D721Med (cell line): ENCODE data around the gene GNAT2.

Experiments used
- DNase-seq: peaks from one replicate; pipeline ENCODE4 v3.0.0; 2011; ENCODE audit warnings: low spot score; ENCODE audit not compliant: insufficient read length
- FAIRE-seq: peaks from 2 replicates; lab custom pipeline; 2011; peaks lifted over from hg19 to GRCh38; lab: Jason Lieb, UNC
- TF ChIP-seq, protein P1 (sequence below): IDR thresholded peaks from 2 replicates; pipeline ENCODE4 v1.5.1; 2012; ENCODE audit warnings: mild to moderate bottlenecking, control low read depth; ENCODE audit not compliant: insufficient read depth; ENCODE audit errors: missing control alignments

The GNAT2 gene

DNA sequence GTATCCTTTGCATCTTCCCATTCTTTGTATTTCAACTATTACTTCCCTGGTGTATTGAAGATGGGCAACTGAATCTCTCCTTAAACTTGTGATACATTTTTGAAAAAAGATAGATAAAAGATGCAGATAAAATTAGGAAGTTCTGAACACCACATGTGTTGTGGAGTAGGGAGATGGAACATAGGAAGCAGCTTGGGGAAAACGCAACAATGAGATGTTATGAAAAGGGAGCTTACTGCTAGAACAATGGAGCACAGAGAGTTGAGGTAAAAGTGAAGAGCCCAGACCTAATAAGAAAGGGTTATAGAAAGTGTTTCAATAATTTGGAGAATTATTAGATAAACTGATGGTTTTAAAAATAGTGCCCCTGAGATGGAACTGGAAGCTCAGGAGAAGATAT lies 50.1 kb downstream of the GNAT2 start:
- DNase-seq (no peak), FAIRE-seq (no peak)
- TF ChIP-seq, protein P1, sequence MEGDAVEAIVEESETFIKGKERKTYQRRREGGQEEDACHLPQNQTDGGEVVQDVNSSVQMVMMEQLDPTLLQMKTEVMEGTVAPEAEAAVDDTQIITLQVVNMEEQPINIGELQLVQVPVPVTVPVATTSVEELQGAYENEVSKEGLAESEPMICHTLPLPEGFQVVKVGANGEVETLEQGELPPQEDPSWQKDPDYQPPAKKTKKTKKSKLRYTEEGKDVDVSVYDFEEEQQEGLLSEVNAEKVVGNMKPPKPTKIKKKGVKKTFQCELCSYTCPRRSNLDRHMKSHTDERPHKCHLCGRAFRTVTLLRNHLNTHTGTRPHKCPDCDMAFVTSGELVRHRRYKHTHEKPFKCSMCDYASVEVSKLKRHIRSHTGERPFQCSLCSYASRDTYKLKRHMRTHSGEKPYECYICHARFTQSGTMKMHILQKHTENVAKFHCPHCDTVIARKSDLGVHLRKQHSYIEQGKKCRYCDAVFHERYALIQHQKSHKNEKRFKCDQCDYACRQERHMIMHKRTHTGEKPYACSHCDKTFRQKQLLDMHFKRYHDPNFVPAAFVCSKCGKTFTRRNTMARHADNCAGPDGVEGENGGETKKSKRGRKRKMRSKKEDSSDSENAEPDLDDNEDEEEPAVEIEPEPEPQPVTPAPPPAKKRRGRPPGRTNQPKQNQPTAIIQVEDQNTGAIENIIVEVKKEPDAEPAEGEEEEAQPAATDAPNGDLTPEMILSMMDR = no peak

DNA sequence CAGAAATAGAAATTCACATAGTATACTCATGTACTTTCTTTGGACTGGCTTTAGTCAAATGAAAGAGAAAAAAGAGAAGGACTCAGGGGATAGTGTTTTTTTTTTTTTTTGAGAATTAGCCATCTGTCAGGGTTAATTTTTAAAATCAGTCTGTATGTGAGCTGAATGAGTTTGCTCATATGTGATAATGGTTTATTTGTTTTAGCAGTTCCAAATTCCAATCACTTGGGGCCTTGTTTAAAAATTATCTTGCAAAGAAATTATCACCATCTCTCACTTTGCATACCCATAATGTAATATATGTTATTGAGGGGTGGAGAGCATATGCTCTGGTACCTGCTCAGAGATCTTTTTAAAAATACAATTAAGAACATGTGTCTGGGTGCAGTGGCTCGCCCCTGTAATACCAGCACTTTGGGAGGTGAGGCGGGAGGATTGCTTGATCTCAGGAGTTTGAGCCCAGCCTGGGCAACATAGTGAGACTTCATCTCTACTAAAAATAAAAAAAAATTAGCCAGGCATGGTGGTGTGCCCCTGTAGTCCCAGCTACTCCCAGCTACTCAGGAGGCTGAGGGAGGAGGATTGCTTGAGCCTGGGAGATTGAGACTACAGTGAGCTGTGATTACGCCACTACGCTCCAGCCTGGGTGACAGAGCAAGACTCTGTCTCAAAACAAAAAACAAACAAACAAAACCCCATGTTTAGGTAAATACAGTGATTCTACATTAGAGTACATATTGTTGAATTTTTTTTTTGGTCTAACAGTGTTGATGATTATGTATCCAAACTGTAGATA lies 51.3 kb downstream of the GNAT2 start:
- TF ChIP-seq, protein P1 = no peak
- no peak for FAIRE-seq
- DNase-seq = no peak

DNA sequence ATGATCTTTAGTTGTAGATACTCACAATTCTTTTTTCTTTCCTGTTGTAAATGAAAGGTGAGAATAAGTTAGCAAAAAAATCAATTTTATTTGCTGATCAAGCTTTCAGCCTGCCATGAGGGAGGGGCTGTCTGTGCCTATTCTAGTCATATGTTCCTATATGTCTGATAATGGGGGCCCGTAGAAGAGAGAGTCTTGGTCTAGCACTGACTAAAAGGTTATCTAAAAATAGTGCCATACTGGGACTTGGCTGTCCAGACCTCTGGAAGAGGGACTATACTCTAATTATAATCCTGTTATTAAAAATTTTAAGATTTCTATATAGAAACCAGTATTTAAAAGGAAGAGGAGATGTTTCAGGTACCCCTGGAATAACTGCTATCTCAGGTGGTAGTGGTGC lies 52.4 kb downstream of the GNAT2 start:
- TF ChIP-seq, protein P1 = no peak
- FAIRE-seq = no peak

DNA sequence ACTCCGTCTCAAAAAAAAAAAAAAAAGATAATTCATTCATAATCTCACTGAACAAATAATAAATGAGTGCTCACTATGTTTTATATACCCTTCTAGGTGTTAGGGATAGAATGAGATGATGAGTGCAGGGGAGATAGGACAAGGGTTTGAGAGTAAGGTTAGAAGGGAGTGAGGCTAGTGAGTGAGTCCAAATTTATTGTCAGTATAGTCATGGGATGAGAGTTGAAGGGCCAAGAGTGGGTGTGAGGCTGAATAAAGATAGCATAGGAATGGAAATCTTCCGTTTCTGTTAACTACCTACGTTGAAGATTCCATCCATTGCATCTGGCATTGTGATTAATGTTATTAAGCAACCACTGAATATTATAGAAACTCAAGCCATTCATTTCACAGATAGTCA lies 54.2 kb downstream of the GNAT2 start:
- DNase-seq (no peak), FAIRE-seq (no peak)
- TF ChIP-seq, protein P1 = no peak

More for the DNA sequence above, 52.4 kb downstream of the GNAT2 start:
- no peak for DNase-seq

DNA sequence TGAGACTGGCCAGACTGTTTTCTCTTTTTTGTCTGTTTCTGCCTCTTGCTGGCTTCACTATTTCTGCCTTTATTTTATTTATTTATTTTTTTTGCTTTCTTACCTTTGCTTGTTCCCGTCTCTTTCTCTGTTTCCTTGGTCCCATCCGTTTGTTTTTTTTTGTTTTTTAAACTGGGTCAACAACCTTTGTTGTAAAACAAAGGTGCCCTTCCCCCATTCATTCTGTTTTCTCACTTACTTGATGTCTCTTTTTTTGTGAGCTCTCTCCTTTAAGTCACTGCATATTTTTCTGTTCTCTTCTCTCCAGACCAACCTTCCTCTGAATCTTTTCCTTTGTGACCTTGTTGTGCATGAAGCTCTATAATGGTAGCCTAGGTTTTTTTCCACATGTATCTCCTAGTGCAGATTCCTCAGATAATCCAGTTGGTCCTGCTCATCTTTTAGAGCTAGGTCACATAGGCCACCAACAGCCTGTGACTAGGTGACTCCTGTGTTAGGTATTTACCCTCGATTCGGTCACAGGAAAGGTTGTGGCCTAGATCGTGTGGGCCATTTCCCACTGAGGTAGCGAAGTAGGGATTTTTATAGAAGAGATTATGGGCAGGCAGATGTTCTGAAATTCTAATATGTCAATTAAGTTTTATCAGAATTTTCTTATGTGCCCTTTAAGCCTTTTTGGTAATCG lies 55.1 kb downstream of the GNAT2 start:
- TF ChIP-seq, protein P1 = no peak
- FAIRE-seq = no peak
- no peak for DNase-seq

DNA sequence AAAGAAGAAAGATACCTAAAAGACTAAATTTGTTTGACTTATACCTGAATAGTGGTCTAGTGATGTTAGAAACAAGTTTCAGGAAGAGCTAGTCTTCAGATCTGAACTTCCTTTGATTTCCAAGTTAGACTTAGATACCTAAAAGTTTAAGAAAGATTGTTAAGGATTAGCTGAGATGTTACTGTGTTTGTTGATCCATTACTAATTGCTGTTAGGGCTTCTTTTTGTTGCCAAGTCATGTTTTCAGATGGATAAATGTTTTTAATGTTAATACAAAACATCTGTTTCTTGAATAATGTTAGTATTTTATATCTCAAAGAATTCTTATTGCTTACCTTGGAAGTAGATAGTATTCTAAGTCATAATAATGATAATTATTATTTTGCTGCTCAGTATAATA lies 59.4 kb downstream of the GNAT2 start:
- TF ChIP-seq, protein P1 = no peak
- FAIRE-seq = no peak
- no peak for DNase-seq

DNA sequence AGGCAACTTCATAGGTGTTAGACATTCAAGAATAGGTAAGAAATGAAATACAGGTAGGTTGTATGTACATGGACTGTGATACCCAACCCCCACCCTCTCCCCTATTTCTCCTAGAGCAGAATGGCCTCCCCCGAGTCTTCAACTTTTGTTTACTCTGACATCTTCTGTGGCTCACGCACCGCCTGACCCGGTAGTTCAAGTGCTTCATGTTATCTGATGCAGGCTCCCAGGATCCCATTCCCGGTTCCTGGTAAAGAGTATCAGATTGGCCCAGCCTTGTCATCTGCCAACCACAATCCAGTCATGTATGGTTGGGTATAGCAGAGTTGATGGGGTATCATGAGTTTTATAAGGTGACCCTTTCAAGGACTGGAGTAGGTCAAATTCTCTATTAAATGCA lies 61.9 kb downstream of the GNAT2 start:
- no peak for DNase-seq
- no peak for FAIRE-seq
- TF ChIP-seq, protein P1 = no peak
